SU-DHL-6 (cell line): ENCODE data around the gene PUSL1.

ENCODE experiments used
- EZH2phosphoT487 ChIP-seq: fragments of 200-600 bp; sonication (generic), shearing (Covaris generic); conservative IDR thresholded peaks from 2 replicates; pipeline ENCODE4 v1.6.1; 2018; ENCODE audit warnings: mild to moderate bottlenecking, antibody characterized with exemption, low read length, moderate library complexity, mixed read lengths
- TF ChIP-seq, protein P1 (sequence below): fragments of 200-600 bp; sonication (generic); IDR thresholded peaks from one replicate; pipeline ENCODE4 v1.5.1; 2017; ENCODE audit warnings: antibody characterized with exemption, mild to moderate bottlenecking, low read length, moderate library complexity; ENCODE audit not compliant: insufficient read depth, poor library complexity, severe bottlenecking

DNA sequence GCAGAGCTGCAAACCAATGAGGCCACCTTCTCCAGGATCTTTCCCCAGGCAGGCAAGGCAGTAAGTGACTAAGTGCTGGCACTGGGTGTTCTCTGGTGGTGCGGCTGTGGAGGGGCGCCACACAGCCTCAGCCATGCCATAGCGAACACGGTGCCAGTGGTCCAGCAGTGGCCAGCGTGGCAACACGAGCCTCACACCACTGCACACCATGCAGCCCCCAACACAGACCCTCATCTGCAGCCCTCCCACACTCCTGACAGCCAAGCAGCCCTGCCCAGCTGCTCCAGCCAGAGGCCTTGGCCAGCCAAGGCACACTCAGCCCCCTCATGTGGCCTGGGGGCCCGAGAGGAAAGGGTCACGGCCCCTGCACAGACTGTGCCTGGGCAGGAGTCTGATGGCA lies 13.1 kb downstream of the PUSL1 start:
- TF ChIP-seq, protein P1, sequence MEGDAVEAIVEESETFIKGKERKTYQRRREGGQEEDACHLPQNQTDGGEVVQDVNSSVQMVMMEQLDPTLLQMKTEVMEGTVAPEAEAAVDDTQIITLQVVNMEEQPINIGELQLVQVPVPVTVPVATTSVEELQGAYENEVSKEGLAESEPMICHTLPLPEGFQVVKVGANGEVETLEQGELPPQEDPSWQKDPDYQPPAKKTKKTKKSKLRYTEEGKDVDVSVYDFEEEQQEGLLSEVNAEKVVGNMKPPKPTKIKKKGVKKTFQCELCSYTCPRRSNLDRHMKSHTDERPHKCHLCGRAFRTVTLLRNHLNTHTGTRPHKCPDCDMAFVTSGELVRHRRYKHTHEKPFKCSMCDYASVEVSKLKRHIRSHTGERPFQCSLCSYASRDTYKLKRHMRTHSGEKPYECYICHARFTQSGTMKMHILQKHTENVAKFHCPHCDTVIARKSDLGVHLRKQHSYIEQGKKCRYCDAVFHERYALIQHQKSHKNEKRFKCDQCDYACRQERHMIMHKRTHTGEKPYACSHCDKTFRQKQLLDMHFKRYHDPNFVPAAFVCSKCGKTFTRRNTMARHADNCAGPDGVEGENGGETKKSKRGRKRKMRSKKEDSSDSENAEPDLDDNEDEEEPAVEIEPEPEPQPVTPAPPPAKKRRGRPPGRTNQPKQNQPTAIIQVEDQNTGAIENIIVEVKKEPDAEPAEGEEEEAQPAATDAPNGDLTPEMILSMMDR: no peak
- TF ChIP-seq EZH2phosphoT487: no peak
